GM12891 (cell line): ENCODE results near the gene ZFAND4.

Experiments
- PAX5 ChIP-seq: IDR thresholded peaks from 2 replicates; pipeline ENCODE4 v1.6.1; 2011; ENCODE audit warnings: low read length, moderate library complexity, mild to moderate bottlenecking; ENCODE audit not compliant: insufficient read depth, severe bottlenecking
- POLR2A ChIP-seq: IDR thresholded peaks from 2 replicates; pipeline ENCODE4 v1.6.1; 2011; ENCODE audit warnings: low read depth, low read length, control low read depth
- POLR2AphosphoS5 ChIP-seq: IDR thresholded peaks from 2 replicates; pipeline ENCODE4 v1.6.1; 2011; ENCODE audit warnings: low read depth, low read length, control low read depth

GRCh38 chr10:45592432-45592831 lies 80.1 kb downstream of the ZFAND4 start:
- TF ChIP-seq PAX5 (no peak), POLR2A (no peak), POLR2AphosphoS5 (no peak)
